Activated T-helper 2 cell treated with anti-CD3 and anti-CD28 coated beads, Interferon-gamma antibody, Interleukin-2, Interleukin-4, amounts not matched to agents 10 μg/mL and 5 μg/mL and 100 μg/mL, durations not matched to agents 14 hours and 24 hours and 36 hours (primary cell): ENCODE measurements around the gene THRA. TPM values are rescaled to one million over a fixed set of nuclear protein-coding genes. Genes with fewer than 3 reads are reported as not detected.
"Not testable (repeated sequence)": the region's sequence is repeated elsewhere in the genome, so short reads cannot be mapped to it uniquely, and the experiment has no call there.

Experiments
- DNase-seq: peaks from one replicate; pipeline ENCODE4 v3.0.0; 2021; ENCODE audit warnings: low spot score
- H3K27ac Mint-ChIP-seq: one replicate; pipeline ENCODE4 v1.8.0; 2021; ENCODE audit warnings: mixed read lengths
- H3K27me3 Mint-ChIP-seq: one replicate; pipeline ENCODE4 v1.8.0; 2021; ENCODE audit warnings: low read depth, mixed read lengths
- H3K36me3 Mint-ChIP-seq: one replicate; pipeline ENCODE4 v1.8.0; 2021; ENCODE audit warnings: low read depth, mixed read lengths
- H3K4me1 Mint-ChIP-seq: one replicate; pipeline ENCODE4 v1.8.0; 2021; ENCODE audit warnings: low read depth, mixed read lengths
- H3K4me3 Mint-ChIP-seq: one replicate; pipeline ENCODE4 v1.8.0; 2021; ENCODE audit warnings: low read depth, mild to moderate bottlenecking, moderate library complexity, mixed read lengths
- H3K9me3 Mint-ChIP-seq: one replicate; pipeline ENCODE4 v1.8.0; 2021; ENCODE audit warnings: mixed read lengths
- intact Hi-C: fragments of 100-400 bp; cut with micrococcal nuclease; formaldehyde crosslinking; loops from one replicate; pipeline ENCODE4 v1.15.1; 2023
- total RNA-seq: library from RNA; stranded (reverse); gene quantifications from 2 replicates; pipeline ENCODE4 v1.2.3, GENCODE V29; 2022

Gene THRA
- total RNA-seq, 1 donor from 2014 or later, result 5.6 TPM

GRCh38 chr17:40130352-40131042 is 67.7 kb downstream of the THRA start:
- DNase-seq, result no peak
- no peak overlapping the region for H3K4me3 Mint-ChIP-seq
- no peaks in the 10 kb centered on the region for H3K9me3 Mint-ChIP-seq
- peaks cover 14% of the 10 kb centered on the region for H3K4me1 Mint-ChIP-seq
- H3K36me3 Mint-ChIP-seq, result peaks cover 82% of the 10 kb centered on the region
- H3K27ac Mint-ChIP-seq, result peak overlapping the region; percentile 18
- no peaks in the 10 kb centered on the region for H3K27me3 Mint-ChIP-seq
- intact Hi-C loops, result no loop called here

GRCh38 chr17:40134184-40134583 is 71.4 kb downstream of the THRA start:
- DNase-seq, result no peak
- H3K4me1 Mint-ChIP-seq, result peaks cover 5% of the 10 kb centered on the region
- H3K4me3 Mint-ChIP-seq, result no peak overlapping the region
- intact Hi-C loops, result no loop called here
- no peaks in the 10 kb centered on the region for H3K27me3 Mint-ChIP-seq
- H3K9me3 Mint-ChIP-seq, result no peaks in the 10 kb centered on the region
- H3K36me3 Mint-ChIP-seq, result peaks cover 82% of the 10 kb centered on the region
- no peak overlapping the region for H3K27ac Mint-ChIP-seq

- Mint-ChIP-seq H3K27ac (peak overlapping the region; percentile 17), H3K27me3 (no peaks in the 10 kb centered on the region), H3K9me3 (no peaks in the 10 kb centered on the region), H3K4me1 (peaks cover 9% of the 10 kb centered on the region), H3K36me3 (peaks cover 72% of the 10 kb centered on the region), H3K4me3 (no peak overlapping the region)
- DNase-seq, result no peak
- intact Hi-C loops, result no loop called here
Observed at GRCh38 chr17:40135817-40136216, 73.1 kb downstream of the THRA start.

GRCh38 chr17:40139566-40140058 is 76.8 kb downstream of the THRA start:
- peak; percentile 16 for DNase-seq
- H3K36me3 Mint-ChIP-seq, result peaks cover 58% of the 10 kb centered on the region
- intact Hi-C loops, result loop anchor here (1.0 to 2.0 kb wide), 4 partner anchors 14 to 43 kb away; no protein-coding TSS in a partner anchor
- H3K4me3 Mint-ChIP-seq, result peak overlapping the region; percentile 89
- H3K27ac Mint-ChIP-seq, result peak overlapping the region; percentile 82
- no peaks in the 10 kb centered on the region for H3K27me3 Mint-ChIP-seq
- no peaks in the 10 kb centered on the region for H3K9me3 Mint-ChIP-seq
- H3K4me1 Mint-ChIP-seq, result peaks cover 21% of the 10 kb centered on the region

- intact Hi-C loops, H3K4me3 Mint-ChIP-seq, H3K27ac Mint-ChIP-seq, DNase-seq, H3K9me3 Mint-ChIP-seq, H3K27me3 Mint-ChIP-seq: not testable (repeated sequence)
- Mint-ChIP-seq H3K36me3 (peaks cover 56% of the 10 kb centered on the region), H3K4me1 (peaks cover 34% of the 10 kb centered on the region)
Observed at GRCh38 chr17:40143166-40143565, 80.4 kb downstream of the THRA start.

Other genes with a start within 250 kb of the THRA start
- 18.3 and 20.3 TPM in 2 replicates for gene IKZF3, start 198.7 kb upstream of the THRA start, total RNA-seq
- not detected in 2 replicates for gene ZPBP2, start 194.8 kb upstream of the THRA start, total RNA-seq
- gene GSDMB, start 144.3 kb upstream of the THRA start, total RNA-seq, result 24.6 and 26.3 TPM in 2 replicates
- 66.1 and 74.3 TPM in 2 replicates for gene ORMDL3, start 135.4 kb upstream of the THRA start, total RNA-seq
- not detected in 2 replicates for gene LRRC3C, start 135.2 kb upstream of the THRA start, total RNA-seq
- gene GSDMA, start 100.0 kb upstream of the THRA start, total RNA-seq, result 0.11 and 0.53 TPM in 2 replicates
- gene PSMD3, start 82.2 kb upstream of the THRA start, total RNA-seq, result 193 and 196 TPM in 2 replicates
- gene CSF3, start 47.5 kb upstream of the THRA start, total RNA-seq, result not detected in 2 replicates
- 110 and 116 TPM in 2 replicates for gene MED24, start 8.6 kb upstream of the THRA start, total RNA-seq
- 6.6 and 6.8 TPM in 2 replicates for gene NR1D1, start 37.6 kb downstream of the THRA start, total RNA-seq
- gene MSL1, start 59.0 kb downstream of the THRA start, total RNA-seq, result 87.6 and 95.8 TPM in 2 replicates
- gene CASC3, start 77.6 kb downstream of the THRA start, total RNA-seq, result 118 and 120 TPM in 2 replicates
- gene RAPGEFL1, start 114.5 kb downstream of the THRA start, total RNA-seq, result 11.6 and 12.3 TPM in 2 replicates
- 26.9 and 27.2 TPM in 2 replicates for gene WIPF2, start 156.3 kb downstream of the THRA start, total RNA-seq
- 126 and 133 TPM in 2 replicates for gene CDC6, start 224.9 kb downstream of the THRA start, total RNA-seq
- 30.4 and 35.1 TPM in 2 replicates for gene RARA, start 246.2 kb downstream of the THRA start, total RNA-seq